HUDEP-2 (cell line): ENCODE results near the gene ROBO1.

ENCODE experiments used
- DNase-seq, 76 experiments: peaks; one replicate each; lab custom pipeline; 2025; ENCODE audit not compliant: unreplicated experiment in 76 of 76; lab: John Stamatoyannopoulos, UW

ROBO1 gene

DNA sequence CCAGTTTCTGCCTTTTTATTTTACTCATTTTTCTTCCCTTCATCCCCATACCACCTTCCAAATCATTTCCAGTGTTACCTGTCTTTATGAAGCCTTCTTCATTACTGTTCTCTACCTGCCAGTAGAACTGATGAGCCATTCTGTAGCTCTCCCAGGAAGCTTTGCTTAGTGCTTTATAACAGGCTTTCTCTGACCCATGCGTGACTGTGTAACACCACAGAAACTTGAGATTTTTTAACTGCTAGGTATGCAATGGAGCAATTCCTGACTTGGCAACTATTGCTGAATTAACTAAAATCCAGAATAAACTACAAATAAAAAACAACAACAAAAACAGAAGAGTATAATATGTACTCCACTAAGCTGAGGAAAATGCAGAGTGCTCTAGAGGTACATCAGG is 289.2 kb downstream of the ROBO1 start:
- no peak for DNase-seq

DNA sequence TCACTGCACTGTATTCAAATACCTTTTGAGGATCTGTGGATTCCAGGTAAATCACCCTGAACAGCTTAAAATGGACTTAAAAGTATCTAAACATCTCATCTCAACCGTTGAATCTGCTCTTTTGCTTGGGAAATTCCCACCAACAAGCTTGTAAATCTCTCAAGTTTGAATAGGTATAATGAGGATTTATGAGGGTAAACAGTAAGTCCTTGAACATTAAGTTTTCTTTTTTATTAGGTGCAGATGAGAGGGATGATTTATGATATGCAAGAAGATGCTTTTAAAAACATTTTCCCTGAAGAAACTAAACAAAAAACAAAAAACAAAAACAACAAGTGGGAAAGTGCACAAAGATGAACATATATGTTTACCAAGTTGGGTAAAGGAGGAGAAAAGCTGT is 290.6 kb downstream of the ROBO1 start:
- no peak for DNase-seq

DNA sequence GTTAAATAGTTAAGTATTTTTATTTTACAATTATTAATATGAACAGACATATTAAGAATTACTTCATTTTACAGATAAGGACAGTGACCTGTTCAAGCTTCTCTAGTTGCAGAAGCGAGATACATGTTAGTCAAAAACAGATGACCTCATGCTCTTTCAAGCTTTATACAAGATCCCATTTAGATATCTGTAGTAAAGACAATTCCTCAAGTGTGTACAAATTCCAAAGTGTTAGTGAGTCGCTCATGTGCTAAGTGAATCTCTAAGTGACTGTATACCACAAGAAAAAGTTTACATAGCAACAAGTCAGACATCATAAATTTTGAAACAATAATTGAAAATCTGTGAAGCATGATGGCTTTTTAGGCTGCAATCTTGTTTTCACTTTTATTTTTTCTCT is 293.8 kb downstream of the ROBO1 start:
- no peak for DNase-seq

DNA sequence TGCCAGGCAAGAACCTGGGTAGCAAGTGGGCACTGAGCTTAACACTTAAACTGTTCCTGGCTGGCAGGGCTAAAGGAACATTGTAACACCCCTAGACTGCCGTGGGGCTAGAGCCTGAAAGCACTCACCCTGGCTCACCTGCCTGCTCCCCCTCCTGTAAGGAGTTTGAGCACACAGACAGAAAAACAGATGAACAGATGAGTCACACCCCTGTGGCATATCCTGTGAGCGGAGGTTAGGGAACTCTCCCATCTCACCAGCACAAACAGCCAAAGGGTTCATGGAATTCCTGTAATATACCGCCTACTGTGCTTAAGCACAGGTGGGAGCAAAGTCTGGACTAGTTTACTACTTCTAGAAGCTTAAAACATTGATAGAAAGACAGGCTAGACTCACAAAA is 300.1 kb downstream of the ROBO1 start:
- DNase-seq = no peak

DNA sequence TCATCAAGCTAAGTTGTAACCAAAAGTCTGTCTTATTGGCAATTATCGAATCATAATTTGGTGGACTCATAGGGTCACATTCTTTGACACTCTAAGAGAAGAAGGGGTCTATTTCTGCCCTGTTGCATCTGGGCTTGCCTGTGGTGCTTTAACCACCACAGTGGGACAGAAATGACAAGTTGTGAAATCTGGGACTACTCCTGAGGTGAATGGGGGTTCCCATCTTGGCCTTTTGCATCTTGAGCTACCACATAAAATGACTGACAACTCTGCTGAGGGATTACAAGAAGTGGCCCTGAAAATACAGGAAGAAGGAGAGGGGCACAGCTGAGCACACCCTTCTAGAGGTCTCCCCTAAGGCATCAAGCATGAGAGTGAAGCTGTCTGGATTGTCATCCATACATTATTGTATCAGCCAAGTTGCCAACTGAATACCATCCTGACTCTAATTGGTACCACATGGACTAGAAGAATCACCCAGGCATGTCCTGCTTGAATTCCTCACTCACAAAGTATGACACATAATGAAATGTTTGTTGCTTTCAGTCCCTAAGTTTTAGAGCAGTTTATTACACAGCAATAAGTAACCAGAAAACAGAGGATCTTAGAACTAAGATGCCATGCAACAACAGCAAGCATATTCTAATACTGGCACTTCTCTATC is 306.5 kb downstream of the ROBO1 start:
- no peak for DNase-seq

GRCh38 chr3:79453600-79453999 is 314.2 kb downstream of the ROBO1 start:
- DNase-seq = no peak

GRCh38 chr3:79436387-79436786 is 331.4 kb downstream of the ROBO1 start:
- DNase-seq = no peak

DNA sequence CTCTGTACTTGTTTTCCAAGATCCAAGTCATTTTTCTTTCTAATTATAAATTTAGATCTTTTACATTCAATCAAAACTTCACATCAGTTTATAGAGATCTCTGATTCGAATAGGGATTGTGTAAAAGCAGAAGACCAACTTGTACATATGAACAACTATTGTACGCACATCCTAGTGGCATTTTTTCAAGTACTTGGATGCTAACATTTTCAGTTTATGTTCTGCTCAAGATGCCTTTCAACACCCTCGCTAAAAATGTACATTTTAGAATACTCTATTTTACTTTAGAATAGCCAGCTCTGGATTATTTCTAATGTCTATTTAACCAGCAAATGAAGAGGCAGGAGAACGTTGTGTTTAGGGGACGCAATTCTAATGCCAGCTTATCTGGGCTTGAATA is 340.7 kb downstream of the ROBO1 start:
- no peak for DNase-seq

DNA sequence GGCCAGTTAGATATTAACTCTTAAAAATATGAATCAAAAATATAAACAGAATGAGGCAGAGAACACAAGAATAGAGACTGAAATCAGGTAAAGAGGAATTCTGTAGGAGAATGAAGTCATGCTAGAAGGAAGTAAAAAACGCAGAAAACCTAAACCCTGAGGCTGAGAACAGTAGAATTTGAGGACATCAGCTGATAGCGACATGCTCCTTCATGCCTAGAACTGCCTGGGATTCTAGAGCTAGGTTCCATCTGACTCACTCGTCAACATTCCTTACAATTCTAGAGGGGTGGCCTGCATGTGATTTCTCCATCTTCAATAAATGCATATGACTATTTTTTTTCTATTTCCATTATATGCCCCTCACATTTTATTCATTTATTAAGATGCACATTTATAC is 343.0 kb downstream of the ROBO1 start:
- DNase-seq = no peak

DNA sequence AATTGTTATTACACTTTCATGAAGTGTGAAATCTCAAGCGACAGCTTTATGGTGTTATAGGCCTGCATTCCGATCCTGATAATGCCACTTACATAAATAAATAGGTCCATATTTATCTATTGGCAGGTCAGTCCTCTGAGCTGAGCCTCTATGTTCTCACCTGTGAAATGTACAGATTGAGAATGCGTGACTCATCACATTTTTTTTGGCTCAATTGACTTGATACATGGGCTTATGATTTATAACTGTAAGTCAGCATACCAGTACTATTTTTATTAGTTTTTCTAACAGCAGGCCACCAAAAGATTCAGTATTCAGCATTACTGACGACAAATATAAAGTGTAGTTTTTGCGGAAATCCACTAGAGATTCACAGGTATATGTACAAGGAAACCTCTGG is 344.4 kb downstream of the ROBO1 start:
- DNase-seq = no peak

DNA sequence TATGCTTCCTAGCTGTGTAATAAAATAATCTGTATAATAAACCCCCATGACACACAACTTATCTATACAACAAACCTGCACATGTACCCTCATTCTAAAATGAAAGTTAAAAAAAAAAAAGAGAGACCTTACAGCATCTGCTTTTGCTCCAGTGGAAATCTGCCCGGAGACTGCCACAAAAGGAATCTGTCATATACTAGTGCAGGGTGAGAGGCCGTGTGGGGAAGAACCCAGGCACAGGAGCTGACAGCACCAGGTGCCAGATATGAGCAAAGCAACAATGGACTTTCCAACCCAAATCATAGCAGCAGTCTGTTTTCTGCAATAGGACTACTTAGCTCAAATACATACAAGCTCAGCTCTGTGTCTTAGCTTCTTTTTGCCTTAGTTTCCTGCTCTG is 346.5 kb downstream of the ROBO1 start:
- no peak for DNase-seq

- no peak for DNase-seq
Measured at GRCh38 chr3:79418855-79419621, 348.8 kb downstream of the ROBO1 start.

DNA sequence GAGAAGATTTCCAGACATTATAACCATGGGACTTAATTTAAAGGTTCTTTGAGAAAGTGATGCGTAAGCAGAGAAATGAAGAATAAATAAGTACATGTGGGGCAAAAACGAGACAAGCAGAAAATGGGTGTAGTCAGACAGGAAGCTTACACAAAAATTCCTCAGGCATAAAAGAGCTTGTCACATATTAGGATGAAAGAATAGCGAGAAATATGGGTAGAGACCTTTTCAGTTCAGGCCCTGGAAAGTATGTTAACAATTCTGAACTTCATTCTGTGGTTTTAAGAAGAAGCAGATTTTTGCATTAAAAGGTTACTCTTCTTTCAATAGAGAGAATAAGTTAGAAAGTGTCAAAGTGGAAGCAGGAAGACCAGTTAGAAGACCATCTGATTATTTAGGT is 352.4 kb downstream of the ROBO1 start:
- DNase-seq = no peak

GRCh38 chr3:79414806-79415205 is 353.0 kb downstream of the ROBO1 start:
- DNase-seq = no peak

GRCh38 chr3:79414035-79414434 is 353.8 kb downstream of the ROBO1 start:
- no peak for DNase-seq

DNA sequence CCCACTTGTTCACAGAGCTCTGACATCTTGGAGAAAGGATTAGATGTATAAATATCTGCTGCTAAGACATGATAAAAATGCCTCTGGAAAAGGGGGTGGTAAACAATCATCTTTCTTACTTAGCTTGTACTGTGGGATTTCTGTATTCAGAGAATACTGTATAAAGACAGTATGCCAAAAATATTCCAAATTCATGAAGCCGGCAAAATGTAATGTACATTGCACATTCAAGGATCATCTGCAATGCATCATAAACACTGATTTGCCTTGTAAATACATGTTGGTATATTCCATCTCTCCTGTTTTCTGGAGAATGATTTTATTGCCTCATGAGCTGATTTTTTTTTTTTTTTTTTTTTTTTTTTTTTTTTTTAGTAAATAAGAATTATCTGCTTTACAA is 355.3 kb downstream of the ROBO1 start:
- DNase-seq = no peak

DNA sequence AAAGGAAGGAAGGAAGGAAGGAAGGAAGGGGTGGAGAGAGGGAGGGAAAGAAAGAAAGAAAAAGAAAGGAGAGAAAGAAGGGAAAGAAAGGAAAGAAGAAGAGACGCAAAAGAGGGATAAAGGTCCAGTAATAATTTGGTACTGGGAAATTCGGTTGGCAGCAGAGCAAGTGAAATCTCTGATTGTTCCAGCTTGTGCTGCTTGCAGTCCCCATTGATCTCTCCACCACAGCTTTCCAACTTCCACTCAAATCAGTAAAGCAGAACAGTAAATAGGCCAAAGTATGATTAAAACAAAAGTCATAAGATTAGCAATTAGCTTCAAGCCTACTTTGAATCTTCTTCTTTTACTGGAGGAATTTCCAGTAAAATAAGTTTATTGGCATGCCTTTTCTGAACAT is 357.2 kb downstream of the ROBO1 start:
- no peak for DNase-seq

DNA sequence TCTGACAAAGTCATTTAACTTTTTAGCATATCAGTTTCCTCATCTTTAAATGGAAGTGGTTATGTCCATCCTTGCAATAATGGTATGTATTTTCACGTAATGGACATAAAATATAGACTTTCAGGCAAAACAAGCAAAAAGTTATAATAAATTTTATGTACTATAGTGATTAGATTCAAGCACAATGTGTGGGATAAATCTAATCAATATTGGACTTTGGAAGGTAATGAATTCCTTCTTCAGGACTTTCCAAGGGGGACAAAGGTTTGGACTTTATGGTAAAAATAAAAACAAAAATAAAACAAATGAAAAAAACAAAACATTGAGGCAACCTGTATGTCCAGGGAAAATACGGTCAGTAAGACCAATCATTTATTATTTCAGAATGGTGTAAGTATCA is 357.7 kb downstream of the ROBO1 start:
- no peak for DNase-seq

DNA sequence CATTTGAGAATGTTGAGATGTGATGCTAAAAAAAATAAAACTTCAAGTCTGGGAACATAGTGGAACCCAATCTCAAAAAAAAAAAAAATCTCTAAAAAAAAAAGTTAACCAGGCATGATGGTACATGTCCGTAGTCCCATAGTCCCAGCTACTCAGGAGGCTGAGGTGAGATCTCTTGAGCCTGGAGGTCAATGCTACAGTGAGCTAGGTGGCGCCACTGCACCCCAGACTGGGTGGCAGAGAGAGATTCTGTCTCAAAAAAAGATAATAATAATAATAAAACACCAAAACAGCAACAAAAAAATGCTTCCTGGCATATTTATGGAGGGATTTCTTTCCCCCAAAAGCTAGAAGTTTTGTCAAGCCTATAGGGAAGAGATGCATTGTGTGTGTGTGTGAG is 361.6 kb downstream of the ROBO1 start:
- DNase-seq = no peak

DNA sequence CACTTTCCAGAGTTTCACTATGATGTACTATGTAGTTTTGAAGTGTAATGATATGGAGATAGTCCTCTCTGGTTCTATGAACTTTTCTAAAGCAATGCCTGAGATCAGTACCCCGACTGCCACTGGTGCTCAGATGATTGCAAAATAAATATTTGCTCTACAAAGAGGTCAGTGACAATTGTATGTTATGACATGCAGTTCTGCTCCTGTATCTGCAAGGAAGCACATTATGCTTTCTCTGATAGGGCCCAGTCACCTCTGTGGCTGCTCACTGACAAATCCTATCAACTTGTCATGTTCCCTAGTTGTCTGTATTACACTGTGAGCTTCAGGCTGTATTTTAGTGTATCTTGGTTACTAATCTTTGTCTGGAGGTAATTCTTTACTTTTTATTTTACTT is 362.6 kb downstream of the ROBO1 start:
- DNase-seq = no peak

- no peak for DNase-seq
Measured at GRCh38 chr3:79396595-79396994, 371.2 kb downstream of the ROBO1 start.

- no peak for DNase-seq
Measured at GRCh38 chr3:79392479-79392878, 375.3 kb downstream of the ROBO1 start.

GRCh38 chr3:79390352-79390751 is 377.4 kb downstream of the ROBO1 start:
- DNase-seq = no peak
